SK-N-SH (cell line): ENCODE data around the gene LPIN1. TPM values are rescaled to one million over a fixed set of nuclear protein-coding genes. Genes with fewer than 3 reads are reported as not detected.

Source experiments
- CTCF ChIA-PET: fragments of 300-600, 350-600 bp; formaldehyde crosslinking; extraction: SDS; loops from one replicate; lab custom pipeline; 2021; lab: Yijun Ruan, JAX
- POLR2A ChIA-PET: fragments of 350-600 bp; sonication (Branson Sonifier 250); formaldehyde crosslinking; extraction: SDS; loops from one replicate; lab custom pipeline; 2020; ENCODE audit warnings: antibody characterized with exemption, inconsistent platforms; lab: Yijun Ruan, JAX
- DNase-seq: peaks from one replicate; pipeline ENCODE4 v3.0.0; 2012
- H2AFZ ChIP-seq: fragments of 200-600 bp; sonication (generic); 2 replicates; pipeline ENCODE4 v1.8.1; 2016; ENCODE audit warnings: antibody characterized with exemption, mild to moderate bottlenecking, low read depth
- H3F3A ChIP-seq: fragments of 200-600 bp; sonication (generic); replicated peaks from 2 replicates; pipeline ENCODE3; 2016; ENCODE audit warnings: antibody characterized with exemption, mild to moderate bottlenecking; ENCODE audit not compliant: insufficient read depth
- H3K27ac ChIP-seq, 2 experiments: fragments of 200-500 bp in 1 of 2; fragments of 200-600 bp in 1 of 2; sonication (Bioruptor generic) in 1 of 2; sonication (generic), shearing (Covaris generic) in 1 of 2; 2 replicates each; pipeline versions ENCODE4 v1.5.1 to v1.6.1; 2014 to 2016; ENCODE audit warnings: low read depth in 2 of 2, inconsistent platforms in 1 of 2, low read length in 1 of 2, mild to moderate bottlenecking in 1 of 2, mixed read lengths in 1 of 2
- H3K27me3 ChIP-seq: fragments of 200-600 bp; sonication (generic), shearing (Covaris generic); 2 replicates; pipeline ENCODE4 v1.6.1; 2016; ENCODE audit warnings: mixed run types; ENCODE audit not compliant: insufficient read depth
- H3K36me3 ChIP-seq, 2 experiments: fragments of 200-500 bp in 1 of 2; fragments of 200-600 bp in 1 of 2; sonication (Bioruptor generic) in 1 of 2; sonication (generic) in 1 of 2; replicated peaks in 1 of 2; 2 replicates each; pipeline versions ENCODE3 to v1.5.1; 2014 to 2016; ENCODE audit warnings: low read length in 1 of 2, mild to moderate bottlenecking in 1 of 2; ENCODE audit not compliant: insufficient read depth in 2 of 2, control insufficient read depth in 1 of 2
- H3K4me1 ChIP-seq, 2 experiments: fragments of 200-500 bp in 1 of 2; fragments of 200-600 bp in 1 of 2; sonication (Bioruptor generic) in 1 of 2; sonication (generic), shearing (Covaris generic) in 1 of 2; 2 replicates each; pipeline versions ENCODE4 v1.5.1 to v1.6.1; 2014 to 2016; ENCODE audit warnings: low read depth in 1 of 2, low read length in 1 of 2, mixed run types in 1 of 2; ENCODE audit not compliant: insufficient read depth in 2 of 2, control insufficient read depth in 1 of 2
- H3K4me2 ChIP-seq: fragments of 200-600 bp; sonication (generic), shearing (Covaris generic); 2 replicates; pipeline ENCODE4 v1.6.1; 2017; ENCODE audit warnings: mixed run types
- H3K4me3 ChIP-seq, 2 experiments: fragments of 200-500 bp in 1 of 2; fragments of 200-600 bp in 1 of 2; sonication (Bioruptor generic) in 1 of 2; sonication (generic), shearing (Covaris generic) in 1 of 2; 2 replicates each; pipeline versions ENCODE4 v1.5.1 to v1.8.1; 2014 to 2016; ENCODE audit warnings: low read depth in 2 of 2, inconsistent platforms in 1 of 2, low read length in 1 of 2, mild to moderate bottlenecking in 1 of 2, mixed read lengths in 1 of 2, moderate library complexity in 1 of 2
- H3K79me2 ChIP-seq: fragments of 200-600 bp; sonication (generic); 2 replicates; pipeline ENCODE4 v1.8.1; 2017; ENCODE audit warnings: mild to moderate bottlenecking; ENCODE audit not compliant: insufficient read depth
- H3K9ac ChIP-seq: fragments of 200-600 bp; sonication (generic); 2 replicates; pipeline ENCODE4 v1.6.1; 2017; ENCODE audit warnings: mixed run types
- H3K9me2 ChIP-seq: fragments of 200-600 bp; sonication (generic); 2 replicates; pipeline ENCODE4 v1.6.1; 2017; ENCODE audit warnings: mixed run types
- H3K9me3 ChIP-seq: fragments of 200-600 bp; sonication (generic); 2 replicates; pipeline ENCODE4 v1.6.1; 2017; ENCODE audit warnings: mixed run types, mild to moderate bottlenecking, moderate library complexity
- H4K20me1 ChIP-seq: fragments of 200-600 bp; sonication (generic); 2 replicates; pipeline ENCODE4 v1.6.1; 2017; ENCODE audit warnings: mild to moderate bottlenecking, mixed run types; ENCODE audit not compliant: insufficient read depth
- EP300 ChIP-seq, 2 experiments: IDR thresholded peaks; 2 replicates each; pipeline versions ENCODE4 v1.4.0 to v1.6.1; 2012; ENCODE audit warnings: borderline replicate concordance in 1 of 2, low read depth in 1 of 2, low read length in 1 of 2
- EZH2phosphoT487 ChIP-seq: fragments of 200-600 bp; sonication (generic); IDR thresholded peaks from 2 replicates; pipeline ENCODE4 v1.6.1; 2017; ENCODE audit warnings: low read depth, mixed run types, mild to moderate bottlenecking, antibody characterized with exemption, moderate library complexity, borderline replicate concordance
- GABPA ChIP-seq: IDR thresholded peaks from 2 replicates; pipeline ENCODE4 v1.4.0; 2012; ENCODE audit warnings: low read depth, mild to moderate bottlenecking
- GATA2 ChIP-seq: sonication (generic); formaldehyde crosslinking; IDR thresholded peaks from 2 replicates; pipeline ENCODE4 v1.5.0; 2020; ENCODE audit warnings: mild to moderate bottlenecking, missing genetic modification reagents
- MAX ChIP-seq: IDR thresholded peaks from 2 replicates; pipeline ENCODE4 v1.4.0; 2012; ENCODE audit warnings: low read depth
- MEF2A ChIP-seq: IDR thresholded peaks from 2 replicates; pipeline ENCODE4 v1.4.0; 2012; ENCODE audit warnings: low read depth, borderline replicate concordance
- NFIC ChIP-seq: IDR thresholded peaks from 2 replicates; pipeline ENCODE4 v1.4.0; 2012; ENCODE audit warnings: borderline replicate concordance
- POLR2AphosphoS5 ChIP-seq: IDR thresholded peaks from 2 replicates; pipeline ENCODE4 v1.6.1; 2012; ENCODE audit warnings: low read depth, low read length
- RAD21 ChIP-seq: IDR thresholded peaks from 2 replicates; pipeline ENCODE4 v1.6.1; 2012; ENCODE audit warnings: mild to moderate bottlenecking, low read length
- RCOR1 ChIP-seq: fragments of 150-350 bp; IDR thresholded peaks from 2 replicates; pipeline ENCODE4 v1.6.1; 2017; ENCODE audit warnings: antibody characterized with exemption, low read length
- RXRA ChIP-seq: IDR thresholded peaks from 2 replicates; pipeline ENCODE4 v1.4.0; 2012; ENCODE audit warnings: low read depth, mild to moderate bottlenecking, borderline replicate concordance
- SMC3 ChIP-seq: IDR thresholded peaks from 2 replicates; pipeline ENCODE4 v1.6.1; 2012; ENCODE audit warnings: low read depth, low read length, improper control_type of control experiment
- USF1 ChIP-seq: IDR thresholded peaks from 2 replicates; pipeline ENCODE4 v1.4.0; 2012; ENCODE audit warnings: low read depth, borderline replicate concordance
- ZBTB33 ChIP-seq: IDR thresholded peaks from 2 replicates; pipeline ENCODE4 v1.4.0; 2012; ENCODE audit warnings: low read depth, borderline replicate concordance
- WGBS: methylation state at CpG from one replicate; pipeline ENCODE4 v1.1.6; 2017; ENCODE audit warnings: low lambda C conversion rate; 5-methylcytosine and 5-hydroxymethylcytosine counted together
- polyA plus RNA-seq, 3 experiments: library from polyadenylated mRNA; depleted of rRNA; stranded (reverse); fragments of >200 nt; gene quantifications; 2 replicates each; pipeline ENCODE4 v1.2.3, GENCODE V29; 2012

LPIN1 gene
- polyA plus RNA-seq, 1 of the 3 experiments (the other 2 are of a cell fraction): 22.1 TPM

GRCh38 chr2:11777066-11777782, 30.8 kb downstream of the LPIN1 start:
- 0 out of 2 replicates have a peak, but pooled peaks cover 3% of the 10 kb centered on the region for H3K79me2 ChIP-seq
- no peak overlapping the region for H3K4me2 ChIP-seq
- no peak overlapping the region for H2AFZ ChIP-seq
- ChIA-PET POLR2A (no interaction called here), CTCF (interaction anchor here (0.6 to 18.0 kb wide), 14 partner anchors 7 to 1230 kb away, joined by 3 to 886 read pairs (median 4); partner anchors contain the start of gene LPIN1)
- H3K9ac ChIP-seq: no peak overlapping the region
- no peaks in the 10 kb centered on the region for H4K20me1 ChIP-seq
- DNase-seq: no peak
- H3K36me3 ChIP-seq: peaks cover 41 to 76% of the 10 kb centered on the region in 2 experiments
- no peak overlapping the region for H3K4me3 ChIP-seq
- TF ChIP-seq RAD21 (no peak), RCOR1 (no peak), NFIC (no peak), RXRA (no peak), EP300 (IDR thresholded peaks at IDR 0.05; ENCODE audit: borderline replicate concordance in 1 of 2, low read depth in 1 of 2, low read length in 1 of 2) (no peak)
- TF ChIP-seq, all 33 proteins: peak for 0
- 96% methylated on average over 23 of the region's 24 CpGs for WGBS
- no peaks in the 10 kb centered on the region for H3K27me3 ChIP-seq
- peaks cover 6 to 22% of the 10 kb centered on the region in 2 experiments; a peak in 2 of 4 replicates for H3K4me1 ChIP-seq
- peaks cover 8% of the 10 kb centered on the region for H3F3A ChIP-seq
- H3K9me3 ChIP-seq: no peaks in the 10 kb centered on the region
- H3K27ac ChIP-seq: no peak overlapping the region
- H3K9me2 ChIP-seq: no peaks in the 10 kb centered on the region

GRCh38 chr2:11777886-11778415, 31.5 kb downstream of the LPIN1 start:
- CTCF ChIA-PET: interaction anchor here (0.6 to 18.0 kb wide), 16 partner anchors 11 to 1229 kb away, joined by 3 to 886 read pairs (median 5); partner anchors contain the start of gene LPIN1
- H3K4me3 ChIP-seq: no peak overlapping the region
- TF ChIP-seq SMC3: no peak
- TF ChIP-seq GABPA: no peak
- TF ChIP-seq GATA2: no peak
- no peak for TF ChIP-seq MEF2A
- TF ChIP-seq MAX: no peak
- TF ChIP-seq USF1: no peak
- TF ChIP-seq RXRA: no peak
- TF ChIP-seq RAD21: no peak
- no peak for TF ChIP-seq EZH2phosphoT487
- TF ChIP-seq ZBTB33: no peak
- TF ChIP-seq POLR2AphosphoS5: no peak
- TF ChIP-seq, all 33 proteins: peak for 0
- Histone ChIP-seq H3K9me2 (no peaks in the 10 kb centered on the region), H2AFZ (no peak overlapping the region), H3K9ac (no peak overlapping the region), H3K27ac (no peak overlapping the region), H3K4me1 (peaks cover 6 to 21% of the 10 kb centered on the region in 2 experiments; a peak in 2 of 4 replicates), H3K9me3 (no peaks in the 10 kb centered on the region), H3F3A (peaks cover 8% of the 10 kb centered on the region), H3K79me2 (0 out of 2 replicates have a peak, but pooled peaks cover 3% of the 10 kb centered on the region), H3K27me3 (no peaks in the 10 kb centered on the region), H4K20me1 (no peaks in the 10 kb centered on the region), H3K36me3 (peaks cover 36 to 76% of the 10 kb centered on the region in 2 experiments), H3K4me2 (no peak overlapping the region)
- POLR2A ChIA-PET: no interaction called here
- no peak for DNase-seq
- 91% methylated on average over 10 of the region's 13 CpGs for WGBS
